H1 (cell line): ENCODE results near the gene MRPS10. TPM values are rescaled to one million over a fixed set of nuclear protein-coding genes. Genes with fewer than 3 reads are reported as not detected.
"Not testable (repeated sequence)": the region's sequence is repeated elsewhere in the genome, so short reads cannot be mapped to it uniquely, and the experiment has no call there.

Source experiments
- CTCF ChIA-PET: fragments of 300-600 bp; sonication (Branson Sonifier 250); formaldehyde crosslinking; loops from one replicate; lab custom pipeline; 2021; ENCODE audit not compliant: partially characterized antibody; lab: Charles Lee
- POLR2A ChIA-PET: fragments of 300-600 bp; sonication (Branson Sonifier 250); formaldehyde crosslinking; loops from one replicate; lab custom pipeline; 2021; ENCODE audit warnings: inconsistent platforms; ENCODE audit not compliant: partially characterized antibody; lab: Charles Lee
- DNase-seq, 2 experiments: peaks; one replicate each; pipeline versions ENCODE4 v3.0.0 to v3.0.0-alpha.2; 2010 to 2022; ENCODE audit warnings: low spot score in 2 of 2, low read depth in 1 of 2, mixed read lengths in 1 of 2
- FAIRE-seq: peaks from 2 replicates; lab custom pipeline; 2011; peaks lifted over from hg19 to GRCh38; lab: Jason Lieb, UNC
- H2AFZ ChIP-seq: 2 replicates; pipeline ENCODE4 v1.8.1; 2012; ENCODE audit warnings: low read length, inconsistent platforms
- H2AK5ac ChIP-seq: 2 replicates; pipeline ENCODE4 v1.6.1; 2013; ENCODE audit warnings: low read depth, low read length
- H2BK120ac ChIP-seq: replicated peaks from 2 replicates; pipeline ENCODE3; 2013; ENCODE audit warnings: low read depth, low read length, inconsistent platforms
- H2BK12ac ChIP-seq: 2 replicates; pipeline ENCODE4 v1.6.1; 2013; ENCODE audit warnings: low read depth, low read length
- H2BK15ac ChIP-seq: 2 replicates; pipeline ENCODE4 v1.6.1; 2013; ENCODE audit warnings: low read length
- H2BK20ac ChIP-seq: 2 replicates; pipeline ENCODE4 v1.6.1; 2013; ENCODE audit warnings: low read length
- H2BK5ac ChIP-seq: 2 replicates; pipeline ENCODE4 v1.6.1; 2013; ENCODE audit warnings: low read depth, low read length
- H3K14ac ChIP-seq: 2 replicates; pipeline ENCODE4 v1.6.1; 2013; ENCODE audit warnings: inconsistent platforms; ENCODE audit not compliant: insufficient read length
- H3K18ac ChIP-seq: 2 replicates; pipeline ENCODE4 v1.6.1; 2013; ENCODE audit warnings: low read length; ENCODE audit errors: extremely low read depth
- H3K23ac ChIP-seq: 2 replicates; pipeline ENCODE4 v1.6.1; 2013; ENCODE audit warnings: inconsistent platforms; ENCODE audit not compliant: insufficient read length
- H3K23me2 ChIP-seq: 2 replicates; pipeline ENCODE4 v1.6.1; 2013; ENCODE audit warnings: low read depth, low read length
- H3K27ac ChIP-seq: 2 replicates; pipeline ENCODE4 v1.6.1; 2011; ENCODE audit warnings: low read depth, low read length, inconsistent platforms
- H3K27me3 ChIP-seq, 4 experiments: replicated peaks in 1 of 4; 1 replicate in 1 of 4; 2 replicates in 3 of 4; pipeline versions ENCODE4 v1.6.1 to v1.8.1; 2011 to 2013; ENCODE audit warnings: low read length in 3 of 4, mild to moderate bottlenecking in 3 of 4, inconsistent platforms in 2 of 4, mixed read lengths in 2 of 4, moderate library complexity in 1 of 4; ENCODE audit not compliant: control insufficient read depth in 3 of 4, insufficient read depth in 3 of 4; ENCODE audit errors: extremely low read depth in 1 of 4
- H3K36me3 ChIP-seq, 4 experiments: 2 replicates each; pipeline versions ENCODE4 v1.6.1 to v1.8.1; 2011 to 2013; ENCODE audit warnings: mild to moderate bottlenecking in 4 of 4, low read length in 3 of 4, moderate library complexity in 2 of 4, control low read depth in 1 of 4, inconsistent platforms in 1 of 4; ENCODE audit not compliant: insufficient read depth in 4 of 4, control insufficient read depth in 2 of 4
- H3K4ac ChIP-seq: replicated peaks from 2 replicates; pipeline ENCODE3; 2013; ENCODE audit warnings: low read length, low read depth, mixed read lengths, inconsistent platforms; ENCODE audit not compliant: insufficient read length
- H3K4me1 ChIP-seq, 4 experiments: replicated peaks in 1 of 4; 1 replicate in 1 of 4; 2 replicates in 3 of 4; pipeline versions ENCODE4 v1.6.1 to v1.8.1; 2011 to 2013; ENCODE audit warnings: low read length in 3 of 4, inconsistent platforms in 2 of 4, mixed read lengths in 1 of 4; ENCODE audit not compliant: insufficient read depth in 4 of 4, control insufficient read depth in 3 of 4
- H3K4me2 ChIP-seq, 2 experiments: 2 replicates each; pipeline versions ENCODE4 v1.6.1 to v1.8.1; 2011 to 2013; ENCODE audit warnings: low read depth in 2 of 2, low read length in 2 of 2, control low read depth in 1 of 2, inconsistent platforms in 1 of 2, mild to moderate bottlenecking in 1 of 2; ENCODE audit not compliant: insufficient read depth in 1 of 2
- H3K4me3 ChIP-seq, 4 experiments: fragments of 200-600, 300-600 bp in 1 of 4; sonication (generic), shearing (Covaris generic), sonication (Bioruptor Twin) in 1 of 4; 2 replicates each; pipeline versions ENCODE4 v1.5.1 to v1.8.1; 2011 to 2016; ENCODE audit warnings: low read length in 4 of 4, low read depth in 3 of 4, control low read depth in 2 of 4, inconsistent platforms in 2 of 4, mild to moderate bottlenecking in 2 of 4, mixed read lengths in 1 of 4, moderate library complexity in 1 of 4; ENCODE audit not compliant: insufficient read depth in 2 of 4; ENCODE audit errors: extremely low read depth in 1 of 4
- H3K56ac ChIP-seq: replicated peaks from 2 replicates; pipeline ENCODE3; 2013; ENCODE audit warnings: low read depth, mild to moderate bottlenecking, mixed read lengths, low read length, inconsistent platforms; ENCODE audit not compliant: insufficient read length
- H3K79me1 ChIP-seq: 2 replicates; pipeline ENCODE4 v1.6.1; 2013; ENCODE audit warnings: low read depth, low read length, control low read depth
- H3K79me2 ChIP-seq, 2 experiments: 2 replicates each; pipeline versions ENCODE4 v1.6.1 to v1.8.1; 2012 to 2013; ENCODE audit warnings: low read length in 2 of 2, mild to moderate bottlenecking in 2 of 2, inconsistent platforms in 1 of 2; ENCODE audit not compliant: insufficient read depth in 2 of 2, control insufficient read depth in 1 of 2
- H3K9ac ChIP-seq, 4 experiments: replicated peaks in 1 of 4; 1 replicate in 1 of 4; 2 replicates in 3 of 4; pipeline versions ENCODE4 v1.6.1 to v1.8.1; 2011 to 2013; ENCODE audit warnings: low read depth in 3 of 4, low read length in 3 of 4, control low read depth in 2 of 4, mild to moderate bottlenecking in 2 of 4, moderate library complexity in 2 of 4, inconsistent platforms in 1 of 4; ENCODE audit errors: extremely low read depth in 1 of 4
- H3K9me3 ChIP-seq, 2 experiments: 2 replicates each; pipeline versions ENCODE4 v1.6.1 to v1.8.1; 2012 to 2013; ENCODE audit warnings: mild to moderate bottlenecking in 2 of 2, moderate library complexity in 2 of 2, control low read depth in 1 of 2, inconsistent platforms in 1 of 2, low read depth in 1 of 2, low read length in 1 of 2, mixed read lengths in 1 of 2; ENCODE audit not compliant: insufficient read depth in 2 of 2
- H4K20me1 ChIP-seq, 2 experiments: replicated peaks in 1 of 2; 2 replicates each; pipeline versions ENCODE3 to v1.8.1; 2011 to 2013; ENCODE audit warnings: inconsistent platforms in 2 of 2, low read length in 2 of 2, mild to moderate bottlenecking in 1 of 2; ENCODE audit not compliant: insufficient read depth in 2 of 2, control insufficient read depth in 1 of 2
- H4K5ac ChIP-seq: 2 replicates; pipeline ENCODE4 v1.6.1; 2013; ENCODE audit warnings: low read length, low read depth, mixed read lengths, inconsistent platforms; ENCODE audit not compliant: insufficient read length
- H4K8ac ChIP-seq: 2 replicates; pipeline ENCODE4 v1.8.0; 2013; ENCODE audit warnings: mild to moderate bottlenecking, moderate library complexity, low read length, inconsistent platforms; ENCODE audit not compliant: insufficient read depth; ENCODE audit errors: extremely low read depth
- H4K91ac ChIP-seq: replicated peaks from 2 replicates; pipeline ENCODE3; 2013; ENCODE audit warnings: low read length, mixed read lengths, inconsistent platforms; ENCODE audit not compliant: insufficient read length
- WGBS, 2 experiments: shearing (Covaris generic) in 1 of 2; methylation state at CpG; one replicate each; pipeline versions ENCODE4 v1.1.6 to v1.1.7; 2013 to 2015; ENCODE audit warnings: low lambda C conversion rate in 2 of 2, mixed read lengths in 2 of 2, inconsistent platforms in 1 of 2, low coverage in 1 of 2, missing lambda C conversion rate in 1 of 2; ENCODE audit not compliant: insufficient replicate concordance in 2 of 2, insufficient coverage in 1 of 2, insufficient read length in 1 of 2; ENCODE audit errors: extremely low coverage in 1 of 2, missing lambda C conversion rate in 1 of 2; 5-methylcytosine and 5-hydroxymethylcytosine counted together
- polyA plus RNA-seq, 7 experiments: library from polyadenylated mRNA; depleted of rRNA in 3 of 7; stranded (reverse) in 5 of 7; unstranded in 2 of 7; fragments of >200 nt in 5 of 7; fragments of 200-250 nt in 2 of 7; gene quantifications; 1 replicate in 5 of 7; 2 replicates in 1 of 7; 4 replicates in 1 of 7; pipeline versions ENCODE4 v1.2.1 to v1.2.3, GENCODE V29; 2011 to 2013; ENCODE audit warnings: missing spikeins in 2 of 7, mixed read lengths in 2 of 7
- total RNA-seq: library from RNA; stranded (reverse); fragmentation: NEBNext Ultra II Directional; extraction: Animal tissue kit (Norgen Biotek cat#: 25700); gene quantifications from 2 replicates; pipeline ENCODE4 v1.2.1, GENCODE V29; 2021

MRPS10 gene
- total and polyA plus RNA-seq, 2 of the 8 experiments (the other 6 are each of a cell fraction or from before 2014, with no cell fraction given), result 20.5 to 33.6 TPM

DNA sequence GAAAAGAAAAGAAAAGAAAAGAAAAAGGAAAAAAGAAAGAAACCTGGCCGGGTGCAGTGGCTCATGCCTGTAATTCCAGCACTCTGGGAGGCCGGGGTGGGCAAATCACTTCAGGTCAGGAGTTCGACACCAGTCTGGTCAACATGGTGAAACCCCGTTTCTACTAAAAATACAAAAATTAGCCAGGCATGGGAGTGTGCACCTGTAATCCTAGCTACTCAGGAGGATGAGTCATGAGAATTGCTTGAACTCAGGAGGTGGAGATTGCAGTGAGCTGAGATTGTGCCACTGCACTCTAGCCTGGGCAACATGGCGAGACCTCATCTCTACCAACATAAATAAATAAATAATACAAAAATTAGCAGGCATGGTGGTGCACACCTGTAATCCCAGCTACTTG lies 25.3 kb downstream of the MRPS10 start:
- not testable (repeated sequence) for H3K79me1 ChIP-seq, H2BK12ac ChIP-seq, H3K56ac ChIP-seq, H4K20me1 ChIP-seq, H2AK5ac ChIP-seq, H3K4ac ChIP-seq, H3K14ac ChIP-seq, H2AFZ ChIP-seq, DNase-seq, H3K18ac ChIP-seq, H3K36me3 ChIP-seq, H3K4me3 ChIP-seq, H2BK15ac ChIP-seq, H3K23me2 ChIP-seq, H4K91ac ChIP-seq, H3K27ac ChIP-seq, H3K23ac ChIP-seq, H2BK20ac ChIP-seq, H3K4me1 ChIP-seq, H2BK120ac ChIP-seq, H3K79me2 ChIP-seq, H4K5ac ChIP-seq, FAIRE-seq, H3K9ac ChIP-seq, H3K27me3 ChIP-seq, H3K9me3 ChIP-seq, H2BK5ac ChIP-seq, H4K8ac ChIP-seq, H3K4me2 ChIP-seq
- WGBS, 2 experiments, result 93% methylated on average over 4 of the region's 5 CpGs; no CpG with 5 or more reads in 1 of the 2 experiments
- POLR2A ChIA-PET, result interaction anchor here (1.1 to 2.7 kb wide), 4 partner anchors 9 to 49 kb away, joined by 3 to 8 read pairs (median 6); partner anchors contain the start of gene C6orf132
- CTCF ChIA-PET, result interaction anchor here (0.6 to 4.6 kb wide), 8 partner anchors 9 to 394 kb away, joined by 3 to 26 read pairs (median 3); no protein-coding TSS in a partner anchor
